ENCODE measurements around the gene AOC1. TPM values are rescaled to one million over a fixed set of nuclear protein-coding genes. Genes with fewer than 3 reads are reported as not detected.

AOC1 gene
- total RNA-seq, 4 donors from 2014 or later = 1.2 to 6.7 (median 3.5) TPM

- intact Hi-C loops (cut with DNase I; ENCODE audit: low total_unique reads) = no loop called here
- DNase-seq (ENCODE audit: low spot score in 2 of 2) = peak in 1 of 2 donors; percentile 20
- 90% methylated on average over 5 of the region's 5 CpGs for WGBS, 2 donors
- H3K4me3 ChIP-seq (ENCODE audit: low read depth, poor library complexity, severe bottlenecking) = no peak overlapping the region
- TF ChIP-seq CTCF (IDR thresholded peaks at IDR 0.05) (no peak), POLR2A (IDR thresholded peaks at IDR 0.05) (no peak)
These were observed 4.8 kb upstream of the AOC1 start for GRCh38 chr7:150847536-150847935.

GRCh38 chr7:150848111-150848510 is 4.2 kb upstream of the AOC1 start:
- 89% methylated on average over 8 of the region's 8 CpGs for WGBS, 2 donors
- intact Hi-C loops (cut with DNase I; ENCODE audit: low total_unique reads) = no loop called here
- peak in 1 of 2 donors; percentile 37 for DNase-seq (ENCODE audit: low spot score in 2 of 2)
- no peak overlapping the region for H3K4me3 ChIP-seq (ENCODE audit: low read depth, poor library complexity, severe bottlenecking)
- TF ChIP-seq CTCF (IDR thresholded peaks at IDR 0.05) (no peak), POLR2A (IDR thresholded peaks at IDR 0.05) (no peak)

- TF ChIP-seq CTCF (IDR thresholded peaks at IDR 0.05) = no peak
- TF ChIP-seq POLR2A (IDR thresholded peaks at IDR 0.05) = no peak
- intact Hi-C loops (cut with DNase I; ENCODE audit: low total_unique reads) = no loop called here
- peak in 1 of 2 donors; percentile 54 for DNase-seq (ENCODE audit: low spot score in 2 of 2)
- WGBS, 2 donors = 78 to 79% methylated on average over 3 of the region's 3 CpGs
- H3K4me3 ChIP-seq (ENCODE audit: low read depth, poor library complexity, severe bottlenecking) = no peak overlapping the region
These were observed 3.7 kb upstream of the AOC1 start for GRCh38 chr7:150848561-150849115.

- peak in 1 of 2 donors; percentile 67 for DNase-seq (ENCODE audit: low spot score in 2 of 2)
- intact Hi-C loops (cut with DNase I; ENCODE audit: low total_unique reads) = no loop called here
- WGBS, 2 donors = 83 to 91% methylated on average over 10 of the region's 10 CpGs
These were observed 3.0 kb upstream of the AOC1 start for GRCh38 chr7:150849204-150849775.

GRCh38 chr7:150850273-150850672 is 2.0 kb upstream of the AOC1 start:
- no peak overlapping the region for H3K4me3 ChIP-seq (ENCODE audit: low read depth, poor library complexity, severe bottlenecking)
- no peak for DNase-seq (ENCODE audit: low spot score in 2 of 2)
- 84 to 87% methylated on average over 5 of the region's 5 CpGs for WGBS, 2 donors
- TF ChIP-seq POLR2A (IDR thresholded peaks at IDR 0.05) (no peak), CTCF (IDR thresholded peaks at IDR 0.05) (no peak)
- intact Hi-C loops (cut with DNase I; ENCODE audit: low total_unique reads) = no loop called here

More at GRCh38 chr7:150849204-150849775, 3.0 kb upstream of the AOC1 start:
- TF ChIP-seq POLR2A (IDR thresholded peaks at IDR 0.05) (no peak), CTCF (IDR thresholded peaks at IDR 0.05) (no peak)
- H3K4me3 ChIP-seq (ENCODE audit: low read depth, poor library complexity, severe bottlenecking) = no peak overlapping the region
